Testis (tissue), 3 donors: ENCODE measurements around the gene TNRC6C. TPM values are rescaled to one million over a fixed set of nuclear protein-coding genes. Genes with fewer than 3 reads are reported as not detected.

Experiments
- DNase-seq: peaks from one replicate; pipeline ENCODE4 v3.0.0-alpha.2; 2019
- H3K27ac ChIP-seq, 2 donors: fragments of 200-600 bp; sonication (generic); one replicate each; pipeline ENCODE4 v1.5.1; 2019
- H3K27me3 ChIP-seq: fragments of 200-600 bp; sonication (generic); one replicate; pipeline ENCODE4 v1.5.1; 2019
- H3K36me3 ChIP-seq: fragments of 200-600 bp; sonication (generic); one replicate; pipeline ENCODE4 v1.5.1; 2017; ENCODE audit warnings: low read depth; ENCODE audit errors: missing control alignments
- H3K4me1 ChIP-seq: fragments of 200-600 bp; sonication (generic); one replicate; pipeline ENCODE4 v1.5.1; 2019
- H3K4me3 ChIP-seq, 2 donors: fragments of 200-600 bp; sonication (generic); one replicate each; pipeline ENCODE4 v1.5.1; 2017 to 2019
- H3K9me3 ChIP-seq: fragments of 200-600 bp; sonication (generic); one replicate; pipeline ENCODE4 v1.5.1; 2017
- CTCF ChIP-seq, 3 experiments: fragments of 450-650 bp in 2 of 3; fragments of 200-600 bp in 1 of 3; sonication (generic) in 1 of 3; IDR thresholded peaks; one replicate each; pipeline ENCODE4 v1.5.1; 2016 to 2019; ENCODE audit warnings: antibody characterized with exemption in 3 of 3, mild to moderate bottlenecking in 2 of 3, moderate library complexity in 1 of 3
- POLR2A ChIP-seq: fragments of 450-650 bp; IDR thresholded peaks from one replicate; pipeline ENCODE4 v1.6.1; 2017; ENCODE audit warnings: antibody characterized with exemption, mild to moderate bottlenecking, moderate library complexity
- WGBS, 2 donors: methylation state at CpG; one replicate each; pipeline ENCODE4 v1.1.5; 2018; 5-methylcytosine and 5-hydroxymethylcytosine counted together
- intact Hi-C: fragments of 100-400 bp; cut with DNase I; formaldehyde crosslinking; loops from one replicate; pipeline ENCODE4 v1.15.1; 2023; ENCODE audit warnings: low total_unique reads
- polyA plus RNA-seq: library from polyadenylated mRNA; stranded (reverse); fragments of 350-450 nt; fragmentation: Illumina TruSeq; extraction: RNeasy Lipid Tissue Mini Kit (QIAGEN cat#74804); gene quantifications from one replicate; pipeline ENCODE4 v1.2.3, GENCODE V29; 2014; ENCODE audit warnings: low read depth, low replicate concordance; ENCODE audit not compliant: insufficient read depth
- total RNA-seq, 2 donors: library from RNA; depleted of rRNA; stranded (reverse); fragments of >200 nt; gene quantifications; one replicate each; pipeline ENCODE4 v1.2.3, GENCODE V29; 2016

The TNRC6C gene
- total and polyA plus RNA-seq, 3 donors from 2014 or later = 26.2 to 35.6 (median 27.4) TPM

GRCh38 chr17:77927777-77928518 lies 30.6 kb upstream of the TNRC6C start:
- Histone ChIP-seq H3K27ac (no peak overlapping the region), H3K4me3 (no peak overlapping the region), H3K4me1 (no peaks in the 10 kb centered on the region), H3K9me3 (no peaks in the 10 kb centered on the region), H3K36me3 (no peaks in the 10 kb centered on the region), H3K27me3 (no peaks in the 10 kb centered on the region)
- WGBS, 2 donors = 90 to 92% methylated on average over 16 of the region's 16 CpGs
- DNase-seq = no peak
- TF ChIP-seq POLR2A = no peak
- no peak for TF ChIP-seq CTCF (IDR thresholded peaks at IDR 0.05)
- intact Hi-C loops = no loop called here

GRCh38 chr17:77928519-77929179 lies 29.9 kb upstream of the TNRC6C start:
- Histone ChIP-seq H3K4me1 (no peaks in the 10 kb centered on the region), H3K27me3 (no peaks in the 10 kb centered on the region), H3K36me3 (no peaks in the 10 kb centered on the region), H3K9me3 (no peaks in the 10 kb centered on the region), H3K4me3 (no peak overlapping the region), H3K27ac (no peak overlapping the region)
- no peak for TF ChIP-seq POLR2A
- TF ChIP-seq CTCF (IDR thresholded peaks at IDR 0.05) = no peak
- intact Hi-C loops = no loop called here
- 85 to 90% methylated on average over 3 of the region's 3 CpGs for WGBS, 2 donors
- DNase-seq = no peak

- DNase-seq = no peak
- TF ChIP-seq POLR2A (no peak), CTCF (IDR thresholded peaks at IDR 0.05) (no peak)
- intact Hi-C loops = no loop called here
- no peaks in the 10 kb centered on the region for H3K9me3 ChIP-seq
- H3K36me3 ChIP-seq = no peaks in the 10 kb centered on the region
- no peak overlapping the region for H3K27ac ChIP-seq
- H3K4me1 ChIP-seq = no peaks in the 10 kb centered on the region
- H3K27me3 ChIP-seq = no peaks in the 10 kb centered on the region
- WGBS, 2 donors = 91 to 96% methylated on average over 6 of the region's 6 CpGs
- no peak overlapping the region for H3K4me3 ChIP-seq
These were observed 29.3 kb upstream of the TNRC6C start for GRCh38 chr17:77929180-77929564.

- no peak for DNase-seq
- intact Hi-C loops = no loop called here
- Histone ChIP-seq H3K36me3 (no peaks in the 10 kb centered on the region), H3K27me3 (no peaks in the 10 kb centered on the region), H3K4me3 (no peak overlapping the region), H3K27ac (no peak overlapping the region), H3K9me3 (no peaks in the 10 kb centered on the region), H3K4me1 (no peaks in the 10 kb centered on the region)
- WGBS, 2 donors = 86 to 91% methylated on average over 5 to 14 of the region's 14 CpGs
- TF ChIP-seq CTCF (IDR thresholded peaks at IDR 0.05) (no peak), POLR2A (no peak)
These were observed 28.5 kb upstream of the TNRC6C start for GRCh38 chr17:77929871-77930436.
